Regular cardiac myocyte (primary cell): ENCODE data around the gene PAQR7. TPM values are rescaled to one million over a fixed set of nuclear protein-coding genes. Genes with fewer than 3 reads are reported as not detected.

Source experiments
- total RNA-seq: library from RNA; depleted of rRNA; stranded (reverse); fragments of >200 nt; gene quantifications from 2 replicates; pipeline ENCODE4 v1.2.3, GENCODE V29; 2014

The PAQR7 gene
- 9.8 and 13.2 TPM in 2 replicates for total RNA-seq

GRCh38 chr1:25875154-25875855, at the start of gene PAQR7:
Gene PAQR7 (minus strand): TSS chr1:25875708. CDS start chr1:25863839, 11,869 bp downstream.

GRCh38 chr1:25905680-25906643, 30.5 kb upstream of the PAQR7 start, which contains the start of gene STMN1:
Gene STMN1 (minus strand): TSS chr1:25906419. CDS start chr1:25904676, 1,743 bp downstream.

GRCh38 chr1:25858906-25859789, 16.4 kb downstream of the PAQR7 start, which contains the start of gene AUNIP:
Gene AUNIP (minus strand): TSS chr1:25859457. CDS start chr1:25859357, 100 bp downstream.

GRCh38 chr1:25819491-25820246, 55.8 kb downstream of the PAQR7 start, which contains the start of gene MTFR1L:
Gene MTFR1L (plus strand): TSS chr1:25819954. CDS start chr1:25823105, 3,151 bp downstream.

Other genes with a start within 250 kb of the PAQR7 start
- gene SELENON, start 75.5 kb downstream of the PAQR7 start, total RNA-seq, result 10.0 and 11.8 TPM in 2 replicates
- 35.0 and 39.9 TPM in 2 replicates for gene MTFR1L, start 55.8 kb downstream of the PAQR7 start, total RNA-seq
- gene AUNIP, start 16.3 kb downstream of the PAQR7 start, total RNA-seq, result 0.56 and 5.6 TPM in 2 replicates
- gene STMN1, start 30.7 kb upstream of the PAQR7 start, total RNA-seq, result 21.4 and 123 TPM in 2 replicates
- gene PAFAH2, start 122.4 kb upstream of the PAQR7 start, total RNA-seq, result 9.0 and 11.1 TPM in 2 replicates
- gene EXTL1, start 146.1 kb upstream of the PAQR7 start, total RNA-seq, result 0.56 and 0.58 TPM in 2 replicates
- gene SLC30A2, start 170.4 kb upstream of the PAQR7 start, total RNA-seq, result not detected in 2 replicates
- gene TRIM63, start 191.9 kb upstream of the PAQR7 start, total RNA-seq, result under 0.01 TPM in 1 of 2 replicates, not detected in the other
- 4.2 and 4.6 TPM in 2 replicates for gene PDIK1L, start 236.1 kb upstream of the PAQR7 start, total RNA-seq